LNCaP clone FGC (cell line): ENCODE results near the gene KIAA0040.
"Not testable (repeated sequence)": the region's sequence is repeated elsewhere in the genome, so short reads cannot be mapped to it uniquely, and the experiment has no call there.

ENCODE experiments used
- DNase-seq: peaks from one replicate; pipeline ENCODE4 v3.0.0-alpha.2; 2011; ENCODE audit warnings: low read depth
- H3K4me3 ChIP-seq: 2 replicates; pipeline ENCODE4 v1.5.1; 2011; ENCODE audit warnings: mild to moderate bottlenecking, low read depth, low read length, control low read depth
- CTCF ChIP-seq: IDR thresholded peaks from 2 replicates; pipeline ENCODE4 v1.5.1; 2012; ENCODE audit warnings: mild to moderate bottlenecking; ENCODE audit not compliant: control insufficient read depth, insufficient read depth; ENCODE audit errors: extremely low read depth

The KIAA0040 gene

GRCh38 chr1:175114996-175115395 lies 77.6 kb downstream of the KIAA0040 start:
- H3K4me3 ChIP-seq: no peak overlapping the region
- no peak for TF ChIP-seq CTCF
- DNase-seq: no peak

DNA sequence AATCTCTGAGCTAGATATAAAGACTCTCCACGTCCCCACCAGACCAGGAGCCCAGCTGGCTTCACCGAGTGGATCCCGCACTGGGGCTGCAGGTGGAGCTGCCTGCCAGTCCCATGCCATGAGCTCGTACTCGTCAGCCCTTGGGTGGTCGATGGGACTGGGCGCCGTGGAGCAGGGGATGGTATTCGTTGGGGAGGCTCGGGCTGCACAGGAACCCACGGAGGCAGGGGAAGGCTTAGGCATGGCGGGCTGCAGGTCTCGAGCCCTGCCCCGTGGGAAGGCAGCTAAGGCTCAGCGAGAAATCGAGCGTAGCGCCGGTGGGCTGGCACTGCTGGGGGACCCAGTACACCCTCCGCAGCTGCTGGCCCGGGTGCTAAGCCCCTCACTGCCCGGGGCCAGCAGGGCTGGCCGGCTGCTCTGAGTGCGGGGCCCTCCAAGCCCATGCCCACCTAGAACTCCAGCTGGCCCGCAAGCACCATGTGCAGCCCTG lies 84.2 kb downstream of the KIAA0040 start:
- not testable (repeated sequence) for H3K4me3 ChIP-seq, DNase-seq
